ENCODE results near the gene CANX.

Gene CANX

DNA sequence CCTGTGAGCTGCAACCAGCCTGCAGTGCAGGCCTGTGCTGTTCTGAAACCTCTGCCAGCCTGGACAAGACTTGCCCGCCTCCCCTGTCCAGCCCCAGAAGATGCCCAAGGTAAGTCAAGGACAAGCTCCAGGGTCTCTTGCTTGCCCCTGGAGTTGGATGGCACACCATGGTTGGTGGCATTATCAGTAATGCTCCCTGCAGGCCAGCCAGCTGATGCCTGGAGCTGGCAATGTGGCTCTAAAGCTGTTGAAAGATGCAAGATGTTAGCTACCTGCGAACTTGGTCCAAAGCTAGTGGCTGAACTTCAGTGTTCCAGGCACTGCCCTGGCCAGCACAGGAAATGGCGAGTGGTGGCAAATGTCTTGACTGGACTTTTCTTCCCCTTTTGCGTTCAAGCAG, 81.1 kb downstream of the CANX start:
- DNase-seq: no peak

DNA sequence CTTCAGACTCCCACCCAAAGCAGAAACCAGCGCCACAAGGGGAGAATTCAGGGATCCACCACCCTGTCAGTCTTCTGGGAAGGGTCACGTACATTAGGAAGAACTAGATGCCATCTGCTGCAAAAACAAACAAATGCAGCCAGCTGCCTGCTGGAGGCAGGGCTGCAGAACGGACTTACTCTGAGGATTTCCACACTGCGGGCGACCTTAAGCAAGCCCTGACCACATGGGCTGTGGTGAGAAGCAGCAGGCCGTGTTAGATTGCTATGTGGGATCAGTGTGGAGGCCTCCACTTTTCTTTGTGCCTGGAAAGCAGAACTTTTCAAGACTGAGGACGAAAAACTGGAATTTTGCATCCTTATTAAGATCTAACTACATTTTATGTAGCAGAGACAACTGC, 81.6 kb downstream of the CANX start:
- no peak for DNase-seq

All from activated CD4-positive, alpha-beta T cell treated with anti-CD3 and anti-CD28 coated beads for 4 hours (primary cell).